NCI-H2029 treated with DMSO at 0.1 percent for 48 hours (cell line): Measurements from ENCODE around the gene XXYLT1.

ENCODE experiments used
- DNase-seq: peaks from one replicate; lab custom pipeline; 2025; lab: John Stamatoyannopoulos, UW

XXYLT1 gene

DNA sequence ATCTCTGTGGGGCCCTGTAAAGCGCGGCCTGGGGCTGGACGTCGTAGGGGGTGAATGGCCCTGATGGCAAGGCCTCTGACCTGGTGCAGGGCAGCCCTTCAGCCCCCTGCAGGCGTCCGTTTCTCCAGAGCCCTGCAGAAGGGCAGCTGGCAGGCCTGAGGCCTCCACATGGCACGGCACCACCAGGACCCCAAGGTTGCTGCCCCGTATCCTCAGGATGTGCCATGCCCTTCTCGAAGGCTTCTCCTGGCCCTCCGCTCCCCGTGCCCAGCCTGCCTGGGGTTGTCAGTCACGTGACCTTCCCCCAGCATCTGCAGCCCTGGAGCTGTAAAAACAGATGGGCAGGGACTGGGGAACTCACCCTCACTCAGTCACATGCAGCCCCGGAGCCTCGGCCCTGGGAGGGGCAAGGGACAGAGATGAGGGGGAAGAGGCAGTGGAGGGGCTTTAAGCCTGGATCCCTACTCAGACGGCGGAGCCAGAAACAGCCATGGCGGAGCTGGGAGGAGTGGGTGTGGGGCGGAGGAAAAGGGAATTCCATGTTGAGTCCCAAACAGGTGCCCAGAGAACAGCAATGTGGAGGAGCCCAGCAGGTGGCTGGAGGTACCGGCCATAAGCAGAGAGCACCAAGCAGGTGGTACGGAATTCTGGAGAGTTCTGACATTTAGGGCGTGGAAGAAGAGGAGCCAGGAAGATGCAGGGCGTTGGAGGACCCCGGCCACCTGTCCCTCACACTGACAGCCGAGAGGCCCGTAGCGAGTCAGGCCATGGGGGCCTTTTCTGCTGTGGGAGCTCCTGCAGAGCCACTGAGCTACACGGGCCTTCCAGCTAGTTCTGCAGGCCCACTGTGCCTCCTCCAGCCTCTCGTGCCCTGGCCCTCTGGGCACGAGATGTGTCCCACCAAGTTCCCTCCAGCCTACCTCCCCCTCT is 193.1 kb downstream of the XXYLT1 start:
- DNase-seq = no peak

DNA sequence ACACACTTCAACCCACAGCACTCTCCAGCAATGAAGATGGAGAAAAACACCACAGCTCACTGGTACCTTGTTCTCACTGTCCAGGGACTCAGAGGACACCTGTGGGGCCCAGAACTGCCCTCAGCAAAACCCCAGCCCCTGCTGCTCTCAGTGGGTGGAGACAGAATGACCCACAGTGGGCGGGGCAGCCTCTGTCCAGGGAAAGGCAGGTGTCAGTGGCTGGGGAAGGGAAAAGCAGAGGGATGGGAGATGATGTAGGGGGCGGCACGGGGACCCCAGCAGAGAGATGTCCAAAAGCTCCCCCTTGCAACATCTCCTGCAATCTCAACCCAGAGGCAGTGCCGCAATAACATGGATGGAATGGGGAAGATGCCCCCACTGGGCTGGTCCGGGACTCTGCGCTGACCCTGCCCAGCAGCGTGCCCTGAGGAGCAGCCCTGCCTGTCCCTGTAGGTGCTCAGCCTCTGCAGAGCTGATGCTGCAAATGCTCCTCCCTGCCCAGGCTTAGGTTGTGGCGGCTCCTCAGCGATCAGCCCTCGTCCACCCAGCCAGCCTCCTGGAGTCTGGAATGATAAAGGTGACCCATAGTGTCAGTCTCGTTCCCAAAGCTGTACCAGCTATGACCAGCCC is 193.9 kb downstream of the XXYLT1 start:
- no peak for DNase-seq

DNA sequence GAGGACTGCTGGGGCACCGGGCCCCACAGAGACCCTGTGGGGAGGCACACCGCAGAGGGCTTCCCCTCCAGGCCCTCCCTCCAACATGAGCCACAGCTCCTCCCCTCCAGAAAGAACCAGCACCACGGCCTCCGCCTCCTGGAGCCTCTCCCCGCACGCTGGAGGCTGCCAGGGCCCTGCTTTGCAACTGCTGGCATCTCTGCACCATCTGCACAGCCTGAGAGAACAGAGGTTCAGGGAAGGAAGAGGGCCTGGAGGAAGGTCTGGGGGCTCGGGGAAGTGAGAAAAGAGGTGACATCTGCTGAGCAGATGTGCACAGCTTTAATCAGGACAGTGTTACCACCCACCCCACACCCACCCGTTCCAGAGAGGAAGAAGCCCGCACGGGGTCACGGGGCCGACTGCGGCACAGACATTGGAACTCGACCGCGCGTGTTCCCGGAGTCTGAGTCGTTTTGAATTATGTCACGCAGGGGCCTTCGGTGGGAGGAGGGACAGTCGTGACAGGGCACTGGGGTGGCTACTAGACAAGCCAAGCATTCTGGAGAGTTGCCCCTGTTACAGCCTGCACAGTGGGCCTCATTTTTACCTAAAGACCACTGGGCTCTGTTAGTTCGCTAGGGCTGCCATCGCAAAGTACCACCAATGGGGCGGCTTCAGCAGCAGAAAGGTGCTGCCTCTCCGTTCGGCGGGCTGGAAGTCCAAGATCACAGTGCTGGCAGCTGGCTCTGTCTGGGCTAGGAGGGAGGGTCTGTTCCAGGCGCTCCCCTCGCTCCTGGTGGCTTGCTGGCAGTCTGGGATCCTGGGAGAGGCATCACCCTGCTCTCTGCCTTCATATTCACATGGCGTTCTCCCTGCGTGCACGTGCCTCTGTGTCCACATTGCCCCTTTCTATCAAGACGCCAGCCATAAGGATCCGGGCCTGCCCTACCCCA is 194.8 kb downstream of the XXYLT1 start:
- DNase-seq = no peak

DNA sequence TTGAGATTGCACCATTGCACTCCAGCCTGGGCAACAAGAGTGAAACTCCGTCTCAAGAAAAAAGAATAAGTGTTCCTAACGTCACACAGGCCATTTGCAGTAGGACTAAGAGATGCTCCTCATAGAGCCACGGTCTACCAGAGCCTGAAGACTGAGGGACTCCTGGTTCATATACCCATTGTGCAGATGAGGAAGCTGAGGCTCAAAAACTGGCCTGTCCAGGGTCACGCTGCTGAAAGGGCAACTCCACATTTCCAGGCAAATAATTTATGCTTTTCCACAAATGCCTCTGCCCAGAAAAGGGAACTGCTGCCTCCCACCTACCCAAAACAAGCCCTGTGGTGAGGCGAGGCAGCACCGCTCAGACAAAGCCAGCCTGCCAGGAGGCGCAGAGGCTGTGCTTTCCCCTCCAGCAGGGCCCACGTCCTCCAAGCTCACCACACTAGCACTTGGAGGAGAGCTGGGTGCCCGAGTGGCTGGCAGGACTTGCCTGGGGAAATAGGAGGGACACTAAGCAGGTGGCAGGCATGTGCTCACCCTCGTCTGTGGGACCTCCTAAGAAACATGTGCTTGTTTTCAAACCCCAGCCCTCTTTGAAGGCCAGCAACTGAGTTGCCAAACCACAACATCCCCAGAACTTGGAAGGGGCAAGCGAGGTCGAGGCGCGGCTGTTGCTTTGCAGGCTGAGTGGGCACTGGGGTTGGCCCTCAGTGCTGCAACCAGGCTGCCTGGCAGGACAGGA is 195.6 kb downstream of the XXYLT1 start:
- no peak for DNase-seq

DNA sequence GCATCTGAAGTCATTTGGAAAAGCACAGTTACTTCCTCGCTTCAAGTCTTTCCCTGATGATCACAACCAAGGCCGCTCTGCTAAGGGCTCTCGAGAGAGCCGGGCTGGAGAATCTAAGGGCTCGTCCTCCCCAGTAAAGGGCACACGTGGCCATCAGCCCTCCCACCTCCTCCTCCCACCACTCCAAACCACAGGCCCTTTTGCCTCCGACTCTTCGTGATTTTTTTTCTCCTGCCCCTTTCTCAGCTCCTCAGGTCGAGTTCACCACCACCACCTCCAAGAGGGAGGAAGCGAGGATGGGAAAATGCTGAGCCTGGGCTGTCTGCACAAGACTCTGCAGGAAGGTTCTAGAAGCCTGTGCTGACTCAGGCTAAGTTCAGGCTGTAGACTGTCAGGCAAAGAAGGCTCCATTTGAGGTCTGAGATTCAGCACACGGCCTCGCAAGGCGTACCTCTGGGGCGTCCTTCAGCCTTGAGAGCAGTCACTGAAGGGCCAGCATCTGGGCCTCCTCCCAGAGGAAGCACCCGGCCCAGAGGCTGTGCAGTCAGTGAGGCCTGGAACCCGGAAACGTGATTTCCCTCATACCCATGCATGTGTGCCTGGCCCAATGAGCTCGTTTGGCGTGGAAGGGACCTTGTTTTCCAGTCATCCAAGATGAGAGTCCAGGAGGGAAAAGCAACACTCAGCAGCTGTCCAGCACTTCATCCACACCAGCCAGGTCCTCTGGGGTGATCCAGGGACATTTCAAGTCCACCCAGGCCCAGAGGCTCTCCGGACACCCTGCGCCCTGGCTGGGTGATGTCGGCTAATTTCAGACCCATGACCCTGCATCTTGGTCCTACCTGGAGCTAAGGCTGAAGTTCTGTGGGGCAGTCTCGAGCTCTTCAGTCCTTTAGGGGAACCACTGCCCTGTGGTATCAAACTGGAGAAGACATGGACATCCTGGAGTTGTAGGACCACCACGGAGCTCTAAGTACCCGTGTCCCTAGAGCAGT is 196.8 kb downstream of the XXYLT1 start:
- DNase-seq = no peak

DNA sequence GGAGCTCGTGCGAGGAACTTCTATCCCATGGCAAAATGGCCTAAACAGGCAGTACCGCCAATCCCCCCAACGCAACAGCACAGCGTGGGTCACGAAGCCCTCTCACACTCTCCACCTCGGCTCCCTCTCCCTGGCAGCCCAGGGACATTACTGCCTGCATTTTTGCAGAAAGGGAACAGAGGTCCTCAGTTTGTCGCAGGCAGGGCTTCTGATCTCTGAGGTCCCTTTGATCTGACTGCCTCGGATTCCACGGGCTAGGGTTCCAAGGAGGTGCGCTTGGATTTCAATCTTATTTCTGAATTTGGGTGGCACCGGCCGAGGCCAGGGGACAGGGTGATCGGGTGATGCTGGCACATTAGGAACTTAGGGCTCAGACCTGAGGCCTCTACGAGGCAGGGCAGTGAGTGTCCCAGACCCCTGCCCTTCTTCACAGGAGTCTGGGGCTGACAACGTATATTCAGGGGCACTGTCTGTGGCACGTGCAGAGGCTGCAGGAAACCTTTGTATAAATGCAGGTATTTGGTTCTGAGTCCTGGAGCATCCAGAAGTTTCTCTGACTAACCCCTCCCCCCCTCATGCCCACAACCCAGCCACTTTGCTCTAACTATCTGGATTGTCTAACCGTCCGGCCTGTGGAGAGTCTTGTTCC is 197.9 kb downstream of the XXYLT1 start:
- no peak for DNase-seq

DNA sequence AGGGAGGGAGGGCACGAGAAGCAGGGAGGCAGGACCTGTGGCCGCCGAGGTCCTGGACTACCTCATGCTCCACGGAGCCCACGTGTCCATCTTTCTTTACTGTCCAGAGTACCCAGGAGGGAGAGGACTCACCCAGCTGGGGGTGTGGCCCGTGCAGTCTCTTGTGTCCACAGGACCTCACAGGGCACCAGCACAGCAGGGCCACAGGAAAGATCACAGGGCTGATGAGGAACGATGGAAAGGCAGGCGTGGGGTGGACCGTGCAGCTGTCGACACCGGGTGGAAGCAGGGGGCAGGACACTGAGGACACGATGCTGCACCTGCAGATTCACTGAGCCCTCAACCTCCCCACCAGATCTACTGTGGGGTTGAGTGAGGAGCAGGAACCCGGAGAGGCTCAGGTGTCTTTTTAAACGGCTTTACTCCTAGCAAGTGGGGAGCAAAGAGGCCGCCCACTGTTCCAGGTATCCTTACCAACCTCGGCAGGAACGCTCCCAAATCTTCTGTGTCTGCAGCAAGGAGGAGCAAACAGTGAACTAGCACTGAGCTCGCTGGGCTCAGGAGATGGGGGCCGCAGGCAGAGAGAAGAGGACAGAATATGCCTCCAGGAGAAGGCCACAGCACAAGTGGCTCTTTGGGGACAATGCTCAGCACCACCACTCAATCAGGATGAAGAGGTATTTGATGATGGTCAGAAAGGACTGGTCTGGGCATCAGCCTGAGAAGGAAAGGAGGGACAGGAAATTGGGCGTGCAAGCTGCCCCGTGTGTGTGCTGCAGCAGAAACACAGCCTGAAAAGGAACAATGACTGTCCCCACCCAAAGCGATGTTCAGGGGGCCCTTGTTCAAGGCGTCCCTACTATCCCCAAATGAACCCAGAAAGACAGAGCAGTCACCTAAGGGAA is 198.8 kb downstream of the XXYLT1 start:
- DNase-seq = no peak

DNA sequence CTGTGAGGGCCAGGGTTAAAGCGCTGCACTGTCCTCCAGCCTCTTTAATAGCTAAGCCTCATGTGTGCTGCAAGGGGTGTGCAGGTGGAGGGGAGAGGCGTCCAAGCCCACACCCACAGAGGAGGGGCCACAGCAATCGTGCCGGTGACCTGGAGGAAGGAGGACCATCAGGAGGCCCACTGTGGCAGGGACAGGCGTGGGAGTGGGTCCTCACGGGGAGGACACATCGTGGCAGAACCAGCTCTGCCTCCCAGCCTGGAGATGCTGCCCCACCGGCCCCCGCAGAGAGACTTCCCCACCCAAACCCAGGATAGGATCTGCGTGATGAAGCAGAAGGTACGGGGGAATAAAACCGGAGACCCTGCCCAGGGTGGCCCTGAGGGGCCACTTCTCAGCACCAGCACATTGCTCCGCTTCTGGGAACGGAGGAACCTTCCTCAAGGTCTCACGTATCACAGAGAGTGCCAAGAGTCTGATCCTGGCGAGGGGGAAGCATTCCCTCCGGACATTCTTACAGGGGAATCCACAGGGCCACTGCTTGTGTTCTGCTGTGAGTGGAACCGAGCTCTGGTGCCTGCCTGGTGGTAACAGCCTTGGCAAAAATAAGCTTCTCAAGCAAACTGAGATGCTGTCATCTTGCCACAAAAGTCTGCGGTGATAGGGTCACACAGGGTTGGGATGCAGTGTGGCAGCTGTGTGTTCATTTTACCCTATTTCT is 199.8 kb downstream of the XXYLT1 start:
- DNase-seq = no peak

DNA sequence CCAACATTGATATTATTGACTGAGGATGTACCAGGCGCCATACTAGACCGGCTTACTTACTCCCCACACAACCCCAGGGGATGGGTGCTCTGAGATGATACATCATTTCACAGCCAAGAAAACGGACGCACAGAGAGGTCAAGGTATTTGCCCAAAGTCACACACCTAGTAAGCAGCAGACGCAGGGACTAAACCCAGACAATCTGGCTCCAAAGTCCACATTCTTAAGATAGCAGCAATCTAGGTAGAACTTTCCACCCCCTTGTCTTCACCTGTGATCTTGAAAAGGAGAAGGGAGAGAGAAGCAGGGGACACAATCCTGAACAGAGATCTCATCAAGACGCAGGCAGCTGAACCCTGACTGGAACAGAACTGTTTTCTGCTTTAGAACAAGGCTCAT is 200.6 kb downstream of the XXYLT1 start:
- no peak for DNase-seq

DNA sequence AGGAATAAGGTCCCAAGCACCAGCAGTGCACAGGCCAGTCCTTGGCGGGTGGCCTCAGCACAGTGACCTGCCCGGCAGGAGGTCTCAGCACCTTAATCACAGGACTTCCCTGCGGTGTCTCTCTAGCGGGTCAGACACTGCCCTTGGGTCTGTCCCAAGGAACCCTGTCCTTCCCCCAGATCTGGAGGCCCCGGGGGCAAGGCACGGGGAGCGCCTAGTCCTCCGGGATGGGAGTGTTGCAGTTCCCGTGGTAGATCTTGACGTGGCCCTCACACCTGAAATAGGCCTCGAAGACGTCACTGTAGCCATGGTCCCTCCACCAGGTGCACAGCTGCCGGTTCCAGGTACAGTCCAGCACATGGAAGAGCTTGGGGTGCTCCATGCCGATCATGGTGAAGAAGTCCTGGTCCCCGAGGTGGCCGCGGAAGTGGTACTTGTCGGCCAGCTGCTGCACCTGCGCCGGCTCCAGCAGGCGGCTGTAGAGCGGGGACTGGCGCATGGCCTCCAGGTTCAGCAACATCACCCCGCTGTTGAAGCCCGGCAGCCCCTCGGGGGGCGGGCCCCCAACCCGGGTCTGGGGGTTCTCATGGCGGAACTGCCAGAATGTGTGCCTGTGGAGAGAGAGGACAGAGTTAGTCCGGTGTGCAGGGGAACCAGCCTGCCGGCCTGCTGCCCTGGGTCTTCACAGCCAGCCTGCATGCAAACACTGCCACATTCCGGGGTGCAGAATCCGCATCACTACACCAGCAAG is 201.3 kb downstream of the XXYLT1 start:
- no peak for DNase-seq

DNA sequence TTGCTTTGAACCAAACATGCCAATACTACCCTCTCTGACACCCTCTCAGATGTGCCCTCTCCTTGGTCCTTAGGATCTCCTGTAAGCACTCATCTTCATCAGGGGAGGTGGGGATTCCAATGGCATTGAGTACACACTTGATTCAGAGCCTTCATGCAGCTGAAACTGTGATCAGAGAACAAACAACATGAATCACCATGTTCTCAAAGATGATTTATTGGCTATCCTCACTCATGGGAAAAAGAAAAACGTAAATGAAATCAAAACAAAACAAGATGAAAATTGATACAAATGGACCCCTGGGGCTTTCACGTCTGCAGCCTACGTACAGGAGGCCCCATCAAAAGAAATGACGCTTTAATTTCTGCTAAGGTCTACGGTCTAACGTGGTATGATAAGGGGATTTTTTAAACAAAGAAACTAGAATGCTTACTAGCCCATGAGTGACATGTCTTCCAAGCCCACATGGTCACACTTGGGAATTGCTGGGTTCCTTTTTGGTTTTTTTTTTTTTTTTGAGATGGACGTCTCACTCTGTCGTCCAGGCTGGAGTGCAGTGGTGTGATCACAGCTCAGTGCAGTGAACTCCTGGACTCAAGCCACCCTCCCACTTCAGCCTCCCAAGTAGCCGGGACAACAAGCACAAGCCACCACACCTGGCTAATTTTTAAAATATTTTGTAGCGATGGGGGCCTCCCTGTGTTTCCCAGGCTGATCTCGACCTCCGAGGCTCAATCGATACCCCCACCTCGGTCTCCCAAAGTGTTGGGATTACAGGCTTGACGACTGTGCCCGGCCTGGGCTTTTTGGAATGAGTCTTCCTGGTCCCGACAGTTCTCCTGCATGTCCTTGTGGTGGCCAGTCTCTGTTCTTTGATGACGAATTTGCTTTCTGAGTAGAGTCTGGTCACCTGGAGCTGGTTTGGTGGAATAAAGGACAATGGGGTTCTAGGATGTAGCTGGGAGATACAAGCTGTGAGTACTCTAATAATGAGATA is 202.6 kb downstream of the XXYLT1 start:
- DNase-seq = peak; percentile 34

DNA sequence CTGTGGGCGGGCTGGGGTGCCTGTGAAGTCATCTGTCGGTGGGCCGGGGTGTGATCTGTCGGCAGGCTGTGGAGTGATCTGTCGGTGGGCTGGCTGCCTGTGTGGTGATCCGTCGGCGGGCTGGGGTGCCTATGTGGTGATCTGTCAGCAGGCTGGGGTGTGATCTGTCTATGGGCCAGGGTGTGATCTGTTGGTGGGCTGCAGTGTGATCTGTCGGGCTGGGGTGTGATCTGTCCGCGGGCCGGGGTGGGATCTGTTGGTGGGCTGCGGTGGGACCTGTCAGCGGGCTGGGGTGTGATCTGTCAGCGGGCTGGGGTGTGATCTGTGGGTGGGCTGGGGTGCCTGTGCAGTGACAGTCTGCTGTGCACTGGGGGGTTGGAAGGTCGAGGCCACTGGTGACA is 204.5 kb downstream of the XXYLT1 start:
- no peak for DNase-seq

DNA sequence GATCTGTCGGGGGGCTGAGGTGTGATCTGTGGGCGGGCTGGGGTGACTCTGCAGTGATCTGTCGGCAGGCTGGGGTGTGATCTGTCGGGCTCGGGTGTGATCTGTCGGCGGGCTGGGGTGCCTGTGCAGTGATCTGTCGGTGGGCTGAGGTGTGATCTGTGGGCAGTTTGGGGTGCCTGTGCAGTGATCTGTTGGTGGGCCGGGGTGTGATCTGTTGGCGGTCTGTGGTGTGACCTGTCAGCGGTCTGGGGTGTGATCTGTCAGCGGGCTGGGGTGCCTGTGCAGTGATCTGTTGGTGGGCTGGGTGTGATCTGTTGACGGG is 205.1 kb downstream of the XXYLT1 start:
- DNase-seq = no peak

DNA sequence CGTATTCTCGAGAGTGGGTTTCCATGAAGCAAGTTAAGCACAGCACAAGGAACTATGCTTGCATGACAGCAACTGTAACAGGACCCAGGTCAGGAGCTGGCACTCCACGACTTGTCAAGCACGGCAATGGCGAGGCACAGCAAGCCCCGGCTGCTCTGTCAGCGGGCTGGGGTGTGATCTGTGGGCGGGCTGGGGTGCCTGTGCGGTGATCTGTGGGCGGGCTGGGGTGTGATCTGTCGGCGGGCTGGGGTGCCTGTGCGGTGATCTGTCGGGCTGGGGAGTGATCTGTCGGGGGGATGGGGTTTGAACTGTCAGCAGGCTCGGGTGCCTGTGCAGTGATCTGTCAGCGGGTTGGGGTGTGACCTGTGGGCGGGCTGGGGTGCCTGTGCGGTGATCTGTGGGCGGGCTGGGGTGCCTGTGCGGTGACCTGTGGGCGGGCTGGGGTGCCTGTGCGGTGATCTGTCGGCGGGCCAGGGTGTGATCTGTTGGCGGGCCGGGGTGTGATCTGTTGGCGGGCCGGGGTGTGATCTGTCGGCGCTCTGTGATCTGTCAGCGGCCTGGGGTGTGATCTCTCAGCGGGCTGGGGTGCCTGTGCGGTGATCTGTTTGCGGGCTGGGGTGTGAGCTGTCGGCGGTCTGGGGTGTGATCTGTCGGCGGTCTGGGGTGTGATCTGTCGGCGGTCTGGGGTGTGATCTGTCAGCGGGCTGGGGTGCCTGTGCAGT is 205.7 kb downstream of the XXYLT1 start:
- DNase-seq = no peak

DNA sequence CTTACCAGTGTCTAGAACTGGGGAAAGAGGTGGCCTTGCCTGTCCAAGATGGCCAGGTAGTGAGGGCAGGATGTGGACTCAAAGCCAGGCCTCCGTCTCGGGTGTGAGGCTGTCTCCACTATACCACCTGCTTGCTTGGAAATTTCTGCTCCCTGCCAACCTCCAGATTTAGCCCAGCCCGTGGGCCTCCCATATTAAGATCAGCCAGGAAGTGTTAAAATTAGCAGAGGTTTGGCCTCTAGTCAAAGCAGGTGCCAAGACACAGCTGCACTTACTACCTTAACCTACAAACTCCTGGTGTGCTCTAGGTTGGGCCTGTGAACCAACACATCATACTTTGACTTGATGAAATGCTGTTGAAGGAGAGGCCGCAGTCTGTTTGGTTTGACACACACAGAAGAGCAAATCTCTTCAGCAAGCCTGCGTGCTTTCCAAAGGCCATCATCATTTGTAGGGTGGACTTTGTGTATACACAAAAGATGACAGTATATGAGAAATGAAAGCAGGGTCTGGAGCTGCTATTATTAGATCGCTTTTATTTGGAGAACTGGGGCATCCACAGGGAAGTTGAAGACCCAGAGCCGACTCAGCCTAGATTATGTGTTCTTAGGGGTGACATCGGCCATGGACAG is 206.5 kb downstream of the XXYLT1 start:
- no peak for DNase-seq
